PC-9 (cell line): ENCODE measurements around the gene POC5.

Experiments used
- EZH2 ChIP-seq: fragments of 200-600 bp; sonication (generic); IDR thresholded peaks from 2 replicates; pipeline ENCODE4 v1.8.0; 2017; ENCODE audit warnings: antibody characterized with exemption, low read depth
- TF ChIP-seq, protein P1 (sequence below): fragments of 200-600 bp; sonication (generic); conservative IDR thresholded peaks from 2 replicates; pipeline ENCODE4 v1.6.1; 2017; ENCODE audit warnings: mixed run types, antibody characterized with exemption, mild to moderate bottlenecking, moderate library complexity

- TF ChIP-seq, protein P1, sequence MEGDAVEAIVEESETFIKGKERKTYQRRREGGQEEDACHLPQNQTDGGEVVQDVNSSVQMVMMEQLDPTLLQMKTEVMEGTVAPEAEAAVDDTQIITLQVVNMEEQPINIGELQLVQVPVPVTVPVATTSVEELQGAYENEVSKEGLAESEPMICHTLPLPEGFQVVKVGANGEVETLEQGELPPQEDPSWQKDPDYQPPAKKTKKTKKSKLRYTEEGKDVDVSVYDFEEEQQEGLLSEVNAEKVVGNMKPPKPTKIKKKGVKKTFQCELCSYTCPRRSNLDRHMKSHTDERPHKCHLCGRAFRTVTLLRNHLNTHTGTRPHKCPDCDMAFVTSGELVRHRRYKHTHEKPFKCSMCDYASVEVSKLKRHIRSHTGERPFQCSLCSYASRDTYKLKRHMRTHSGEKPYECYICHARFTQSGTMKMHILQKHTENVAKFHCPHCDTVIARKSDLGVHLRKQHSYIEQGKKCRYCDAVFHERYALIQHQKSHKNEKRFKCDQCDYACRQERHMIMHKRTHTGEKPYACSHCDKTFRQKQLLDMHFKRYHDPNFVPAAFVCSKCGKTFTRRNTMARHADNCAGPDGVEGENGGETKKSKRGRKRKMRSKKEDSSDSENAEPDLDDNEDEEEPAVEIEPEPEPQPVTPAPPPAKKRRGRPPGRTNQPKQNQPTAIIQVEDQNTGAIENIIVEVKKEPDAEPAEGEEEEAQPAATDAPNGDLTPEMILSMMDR, result no peak
- TF ChIP-seq EZH2, result no peak
Observed at GRCh38 chr5:75632321-75632720, 84.9 kb downstream of the POC5 start.
